Right atrium auricular region (tissue), 2 donors: ENCODE data around the gene GH1. TPM values are rescaled to one million over a fixed set of nuclear protein-coding genes. Genes with fewer than 3 reads are reported as not detected.

Source experiments
- DNase-seq: peaks from one replicate; pipeline ENCODE4 v3.0.0-alpha.2; 2019; ENCODE audit warnings: low spot score
- H3K27ac ChIP-seq, 2 donors: fragments of 200-600 bp; sonication (generic); 1 replicate in 1 of 2; 2 replicates in 1 of 2; pipeline ENCODE4 v1.5.1; 2016 to 2019
- H3K27me3 ChIP-seq, 2 donors: fragments of 200-600 bp; sonication (generic); one replicate each; pipeline versions ENCODE4 v1.5.1 to v1.6.0; 2017 to 2019
- H3K36me3 ChIP-seq: fragments of 200-600 bp; sonication (generic); one replicate; pipeline ENCODE4 v1.5.1; 2016
- H3K4me1 ChIP-seq, 2 donors: fragments of 200-600 bp; sonication (generic); one replicate each; pipeline versions ENCODE4 v1.5.1 to v1.6.0; 2017 to 2019
- H3K4me3 ChIP-seq, 2 donors: fragments of 200-600 bp; sonication (generic); 1 replicate in 1 of 2; 2 replicates in 1 of 2; pipeline ENCODE4 v1.5.1; 2017 to 2019; ENCODE audit warnings: mild to moderate bottlenecking in 1 of 2, moderate library complexity in 1 of 2
- H3K9me3 ChIP-seq, 2 donors: fragments of 200-600 bp; sonication (generic); one replicate each; pipeline ENCODE4 v1.5.1; 2019
- total RNA-seq, 2 donors: library from RNA; depleted of rRNA; stranded (reverse); fragments of >200 nt; gene quantifications; one replicate each; pipeline ENCODE4 v1.1.0, GENCODE V29; 2016
- TF ChIP-seq, protein P1 (sequence below), 2 donors: fragments of 200-600 bp; sonication (generic); IDR thresholded peaks; one replicate each; pipeline ENCODE4 v1.5.1; 2019; ENCODE audit warnings: antibody characterized with exemption in 2 of 2

Gene GH1
- total RNA-seq, 2 donors from 2014 or later = not detected

DNA sequence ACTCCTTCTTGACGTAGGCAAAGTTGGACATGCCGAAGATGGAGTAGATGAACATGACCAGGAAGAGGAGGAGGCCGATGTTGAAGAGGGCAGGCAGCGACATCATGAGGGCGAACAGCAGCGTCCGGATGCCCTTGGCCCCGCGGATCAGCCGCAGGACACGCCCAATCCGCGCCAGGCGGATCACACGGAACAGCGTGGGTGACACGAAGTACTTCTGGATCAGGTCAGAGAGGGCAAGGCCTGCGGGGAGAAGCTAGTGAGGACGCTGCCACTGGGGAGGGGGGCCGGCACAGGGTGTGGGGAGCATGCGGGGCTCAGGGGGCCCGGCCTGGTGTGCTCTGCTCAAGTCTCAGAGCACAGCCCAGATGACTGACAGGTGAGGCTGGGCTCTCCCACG, 23.1 kb upstream of the GH1 start:
- no peaks in the 10 kb centered on the region for H3K9me3 ChIP-seq
- H3K27me3 ChIP-seq = no peaks in the 10 kb centered on the region
- no peak overlapping the region for H3K27ac ChIP-seq
- H3K36me3 ChIP-seq = no peaks in the 10 kb centered on the region
- H3K4me3 ChIP-seq = no peak overlapping the region
- H3K4me1 ChIP-seq = peaks cover 0 to 8% of the 10 kb centered on the region in 2 donors
- TF ChIP-seq, protein P1, sequence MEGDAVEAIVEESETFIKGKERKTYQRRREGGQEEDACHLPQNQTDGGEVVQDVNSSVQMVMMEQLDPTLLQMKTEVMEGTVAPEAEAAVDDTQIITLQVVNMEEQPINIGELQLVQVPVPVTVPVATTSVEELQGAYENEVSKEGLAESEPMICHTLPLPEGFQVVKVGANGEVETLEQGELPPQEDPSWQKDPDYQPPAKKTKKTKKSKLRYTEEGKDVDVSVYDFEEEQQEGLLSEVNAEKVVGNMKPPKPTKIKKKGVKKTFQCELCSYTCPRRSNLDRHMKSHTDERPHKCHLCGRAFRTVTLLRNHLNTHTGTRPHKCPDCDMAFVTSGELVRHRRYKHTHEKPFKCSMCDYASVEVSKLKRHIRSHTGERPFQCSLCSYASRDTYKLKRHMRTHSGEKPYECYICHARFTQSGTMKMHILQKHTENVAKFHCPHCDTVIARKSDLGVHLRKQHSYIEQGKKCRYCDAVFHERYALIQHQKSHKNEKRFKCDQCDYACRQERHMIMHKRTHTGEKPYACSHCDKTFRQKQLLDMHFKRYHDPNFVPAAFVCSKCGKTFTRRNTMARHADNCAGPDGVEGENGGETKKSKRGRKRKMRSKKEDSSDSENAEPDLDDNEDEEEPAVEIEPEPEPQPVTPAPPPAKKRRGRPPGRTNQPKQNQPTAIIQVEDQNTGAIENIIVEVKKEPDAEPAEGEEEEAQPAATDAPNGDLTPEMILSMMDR (IDR thresholded peaks at IDR 0.05) = no peak
- no peak for DNase-seq

DNA sequence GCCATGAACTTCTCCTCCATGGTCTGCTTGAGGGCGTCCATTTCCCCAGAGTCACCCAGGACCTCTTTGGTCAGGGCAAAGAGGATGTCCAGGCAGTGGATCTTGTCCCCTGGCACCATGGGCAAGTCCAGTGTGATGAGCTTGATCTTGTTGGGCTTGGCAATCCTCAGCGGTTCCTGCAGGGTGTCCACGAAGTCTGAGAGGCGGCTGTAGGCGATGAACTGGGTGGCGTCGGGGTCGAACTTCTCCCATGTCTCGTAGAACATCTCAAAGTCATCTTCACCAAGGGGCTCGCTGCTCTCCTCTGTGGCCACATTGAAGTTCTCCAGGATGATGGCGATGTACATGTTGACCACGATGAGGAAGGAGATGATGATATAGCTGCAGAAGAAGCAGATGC, 22.5 kb upstream of the GH1 start:
- no peak for DNase-seq
- Histone ChIP-seq H3K9me3 (no peaks in the 10 kb centered on the region), H3K36me3 (no peaks in the 10 kb centered on the region), H3K4me1 (peaks cover 0 to 2% of the 10 kb centered on the region in 2 donors), H3K27ac (no peak overlapping the region), H3K4me3 (no peak overlapping the region), H3K27me3 (no peaks in the 10 kb centered on the region)
- TF ChIP-seq, protein P1 (IDR thresholded peaks at IDR 0.05) = no peak

DNA sequence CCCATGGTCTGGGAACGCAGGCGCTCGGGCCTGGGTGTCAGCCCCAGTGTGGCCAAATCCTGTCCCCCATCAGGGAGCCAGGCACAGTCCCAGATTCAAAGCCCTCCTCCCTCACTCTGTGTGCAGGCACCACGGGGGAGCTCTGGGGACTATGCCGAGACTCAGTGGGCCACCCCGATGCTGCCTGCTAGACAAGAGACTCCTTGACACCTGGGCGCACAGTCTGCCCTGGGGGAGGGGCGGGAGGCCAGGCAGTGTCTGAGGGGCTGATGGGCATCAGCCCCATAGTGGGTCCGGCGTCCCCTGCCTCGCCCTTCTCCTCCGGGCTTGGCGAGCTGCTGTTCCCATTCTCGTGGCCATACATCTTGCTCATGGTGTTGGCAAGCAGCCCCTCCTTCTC, 21.9 kb upstream of the GH1 start:
- TF ChIP-seq, protein P1 (IDR thresholded peaks at IDR 0.05) = no peak
- Histone ChIP-seq H3K4me3 (no peak overlapping the region), H3K27ac (no peak overlapping the region), H3K4me1 (no peaks in the 10 kb centered on the region), H3K9me3 (no peaks in the 10 kb centered on the region), H3K36me3 (no peaks in the 10 kb centered on the region), H3K27me3 (no peaks in the 10 kb centered on the region)
- DNase-seq = no peak

DNA sequence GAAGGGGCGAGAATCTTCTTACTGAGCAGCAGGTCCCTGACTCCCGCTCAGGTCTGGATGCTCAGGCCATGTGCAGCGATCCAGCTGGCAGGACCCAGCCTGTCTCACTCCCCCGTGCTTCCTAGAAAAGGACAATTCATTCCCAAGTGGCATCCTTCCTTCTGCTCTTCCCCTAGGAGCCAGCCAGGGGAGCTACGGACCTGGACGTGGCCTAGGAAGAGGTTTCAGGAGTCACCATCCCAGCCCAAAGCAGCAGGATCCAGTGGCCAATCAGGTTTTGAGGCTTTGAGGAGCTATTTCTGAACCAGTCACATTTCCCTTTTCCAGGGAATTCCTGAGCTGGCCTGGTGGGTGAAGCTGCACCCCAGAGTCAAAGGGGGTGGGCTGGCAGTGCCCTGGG, 21.2 kb upstream of the GH1 start:
- Histone ChIP-seq H3K4me1 (no peaks in the 10 kb centered on the region), H3K27ac (no peak overlapping the region), H3K27me3 (no peaks in the 10 kb centered on the region), H3K36me3 (no peaks in the 10 kb centered on the region), H3K9me3 (no peaks in the 10 kb centered on the region), H3K4me3 (no peak overlapping the region)
- TF ChIP-seq, protein P1 (IDR thresholded peaks at IDR 0.05) = no peak
- DNase-seq = no peak

DNA sequence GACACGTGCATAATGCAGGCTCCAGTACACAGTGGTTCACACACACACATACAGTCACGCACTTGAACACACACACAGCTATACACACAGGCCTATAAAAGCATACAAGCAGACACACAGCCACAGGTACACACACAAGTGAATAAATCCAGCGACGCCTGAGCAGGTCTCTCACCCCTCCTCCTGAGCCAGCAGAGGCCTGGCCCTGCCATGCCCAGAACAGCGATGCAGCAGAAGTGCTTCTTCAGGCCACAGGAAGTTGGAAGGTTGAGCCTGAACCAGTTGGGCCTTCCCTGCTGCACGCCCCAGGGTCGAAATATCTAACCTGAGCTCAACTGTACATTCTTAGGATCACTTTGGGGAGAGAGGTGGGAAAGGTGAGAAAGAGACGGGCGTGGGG, 20.8 kb upstream of the GH1 start:
- Histone ChIP-seq H3K9me3 (no peaks in the 10 kb centered on the region), H3K27me3 (no peaks in the 10 kb centered on the region), H3K4me1 (no peaks in the 10 kb centered on the region), H3K27ac (no peak overlapping the region), H3K36me3 (no peaks in the 10 kb centered on the region), H3K4me3 (no peak overlapping the region)
- DNase-seq = no peak
- TF ChIP-seq, protein P1 (IDR thresholded peaks at IDR 0.05) = no peak

DNA sequence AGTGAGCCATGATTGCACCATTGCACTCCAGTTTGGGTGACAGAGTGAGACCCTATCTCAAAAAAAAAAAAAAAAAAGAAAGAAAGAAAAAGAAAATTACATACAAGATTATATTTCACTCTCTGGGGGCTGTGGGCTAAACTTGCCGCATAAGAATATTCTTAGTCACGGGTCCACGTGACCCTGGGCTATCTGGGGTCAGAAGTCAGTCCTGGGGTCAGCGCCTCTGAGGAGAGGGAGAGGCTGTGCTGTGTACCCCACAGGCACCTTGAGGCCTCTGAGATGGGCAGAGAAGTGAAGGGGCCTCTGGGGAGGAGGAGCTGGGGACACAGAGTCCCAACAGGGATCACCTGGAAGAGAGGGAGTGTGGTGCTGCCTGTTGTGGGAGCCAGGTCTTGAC, 19.3 kb upstream of the GH1 start:
- Histone ChIP-seq H3K4me3 (no peak overlapping the region), H3K9me3 (no peaks in the 10 kb centered on the region), H3K4me1 (no peaks in the 10 kb centered on the region), H3K27ac (no peak overlapping the region), H3K36me3 (no peaks in the 10 kb centered on the region), H3K27me3 (no peaks in the 10 kb centered on the region)
- TF ChIP-seq, protein P1 (IDR thresholded peaks at IDR 0.05) = no peak
- no peak for DNase-seq
